K562 (cell line): ENCODE data around the gene DGKZ. TPM values are rescaled to one million over a fixed set of nuclear protein-coding genes. Genes with fewer than 3 reads are reported as not detected.

ENCODE experiments used
- GMEB1 ChIP-seq: fragments of 250-450 bp; sonication (Bioruptor Pico); IDR thresholded peaks from 2 replicates; pipeline ENCODE4 v1.4.0; 2020; ENCODE audit warnings: mild to moderate bottlenecking
- NONO ChIP-seq, 2 experiments: fragments of 200-400 bp in 1 of 2; fragments of 450-650 bp in 1 of 2; formaldehyde crosslinking in 1 of 2; IDR thresholded peaks; 2 replicates each; pipeline ENCODE4 v1.6.1; 2017; ENCODE audit warnings: low read depth in 2 of 2, mild to moderate bottlenecking in 2 of 2, moderate library complexity in 2 of 2, low read length in 1 of 2
- RBFOX2 ChIP-seq: fragments of 200-400 bp; formaldehyde crosslinking; IDR thresholded peaks from 2 replicates; pipeline ENCODE4 v1.6.1; 2017; ENCODE audit warnings: low read depth, mild to moderate bottlenecking, low read length, moderate library complexity
- TCF3 ChIP-seq: sonication (generic); formaldehyde crosslinking; IDR thresholded peaks from 2 replicates; pipeline ENCODE4 v1.4.0; 2020; ENCODE audit warnings: mild to moderate bottlenecking, missing genetic modification reagents
- XRCC5 ChIP-seq: fragments of 200-400 bp; formaldehyde crosslinking; IDR thresholded peaks from 2 replicates; pipeline ENCODE4 v1.6.1; 2017; ENCODE audit warnings: low read depth, mild to moderate bottlenecking, low read length
- ZNF445 ChIP-seq: fragments of 250-450 bp; sonication (Bioruptor Pico); IDR thresholded peaks from 2 replicates; pipeline ENCODE4 v1.4.0; 2020; ENCODE audit warnings: low read depth, mild to moderate bottlenecking, moderate library complexity
- ZNF518B ChIP-seq: fragments of 250-450 bp; sonication (Bioruptor Pico); IDR thresholded peaks from 2 replicates; pipeline ENCODE4 v1.5.0; 2021; ENCODE audit warnings: mild to moderate bottlenecking, moderate library complexity
- polyA plus RNA-seq, 8 experiments: library from polyadenylated mRNA; depleted of rRNA in 4 of 8; stranded (reverse) in 5 of 8; unstranded in 3 of 8; fragments of >200 nt; fragmentation: Nextera tagmentation in 2 of 8; fragmentation: Illumina TruSeq in 1 of 8; extraction: Ambion mirVana in 2 of 8; extraction: Trizol in 1 of 8; gene quantifications; 2 replicates each; pipeline versions ENCODE4 v1.2.1 to v1.2.3, GENCODE V29; 2011 to 2014; ENCODE audit warnings: inconsistent platforms in 1 of 8, missing spikeins in 1 of 8
- total RNA-seq, 7 experiments: library from RNA; depleted of rRNA in 6 of 7; stranded (reverse); fragments of >200 nt in 6 of 7; fragmentation: Illumina TruSeq in 2 of 7; extraction: Trizol in 2 of 7; gene quantifications; 2 replicates each; pipeline versions ENCODE4 v1.2.1 to v1.2.3, GENCODE V29; 2011 to 2021; ENCODE audit warnings: low replicate concordance in 1 of 7
- TF ChIP-seq, protein P1 (sequence below), 2 experiments: fragments of 450-650 bp; formaldehyde crosslinking in 1 of 2; IDR thresholded peaks; 2 replicates each; pipeline versions ENCODE4 v1.4.0 to v1.6.1; 2014 to 2020; ENCODE audit warnings: mild to moderate bottlenecking in 2 of 2, borderline replicate concordance in 1 of 2, low read depth in 1 of 2
- TF ChIP-seq, protein P2 (sequence below): fragments of 450-650 bp; conservative IDR thresholded peaks from 2 replicates; pipeline ENCODE4 v1.6.1; 2016; ENCODE audit warnings: missing genetic modification characterization, low read depth, mild to moderate bottlenecking, missing compliant biosample characterization, moderate library complexity

Gene DGKZ
- total and polyA plus RNA-seq, 9 of the 15 experiments (the other 6 are each of a cell fraction or from before 2014, with no cell fraction given), result 0.51 to 100 (median 44.2) TPM

DNA sequence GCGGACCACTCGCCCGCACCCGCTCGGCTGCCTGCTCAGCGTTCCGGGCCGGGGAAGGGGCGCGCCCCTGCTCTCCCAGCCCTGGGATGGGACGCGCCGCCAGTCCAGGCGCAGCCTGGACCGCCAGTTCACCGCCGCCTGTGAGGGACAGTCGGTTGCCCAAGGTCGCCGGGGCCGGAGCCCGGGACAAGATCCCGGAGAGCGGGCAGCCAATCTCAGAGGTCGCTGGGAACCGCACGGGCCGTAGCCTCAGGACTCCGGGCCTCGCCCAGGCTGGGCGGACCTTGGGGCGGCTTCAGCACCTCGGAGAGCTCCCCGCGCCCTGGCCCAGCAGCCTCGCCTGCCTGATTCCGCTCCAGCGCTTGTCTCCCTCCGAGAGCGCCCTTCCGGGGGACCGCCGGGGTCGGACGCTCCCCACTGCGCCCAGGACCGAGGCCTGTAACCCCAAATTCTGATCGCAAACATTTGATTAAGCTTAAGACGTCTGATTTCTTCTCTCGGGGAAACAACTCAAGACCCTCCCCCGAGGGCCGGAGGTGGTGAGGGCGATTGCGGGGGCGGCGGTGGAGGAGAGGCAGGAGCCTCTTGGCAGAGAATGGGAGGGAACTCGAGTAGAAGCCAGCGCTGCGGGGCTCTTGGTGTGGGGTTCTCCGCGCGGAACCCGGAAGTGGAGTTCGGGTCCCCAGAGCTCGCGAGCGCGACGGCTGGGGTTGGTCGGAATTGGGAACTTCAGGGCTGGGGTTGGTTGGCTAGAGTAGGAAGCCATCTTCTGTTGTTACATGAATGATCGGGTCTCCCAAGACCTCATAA is 45.4 kb downstream of the DGKZ start (continued):
- TF ChIP-seq, protein P1, sequence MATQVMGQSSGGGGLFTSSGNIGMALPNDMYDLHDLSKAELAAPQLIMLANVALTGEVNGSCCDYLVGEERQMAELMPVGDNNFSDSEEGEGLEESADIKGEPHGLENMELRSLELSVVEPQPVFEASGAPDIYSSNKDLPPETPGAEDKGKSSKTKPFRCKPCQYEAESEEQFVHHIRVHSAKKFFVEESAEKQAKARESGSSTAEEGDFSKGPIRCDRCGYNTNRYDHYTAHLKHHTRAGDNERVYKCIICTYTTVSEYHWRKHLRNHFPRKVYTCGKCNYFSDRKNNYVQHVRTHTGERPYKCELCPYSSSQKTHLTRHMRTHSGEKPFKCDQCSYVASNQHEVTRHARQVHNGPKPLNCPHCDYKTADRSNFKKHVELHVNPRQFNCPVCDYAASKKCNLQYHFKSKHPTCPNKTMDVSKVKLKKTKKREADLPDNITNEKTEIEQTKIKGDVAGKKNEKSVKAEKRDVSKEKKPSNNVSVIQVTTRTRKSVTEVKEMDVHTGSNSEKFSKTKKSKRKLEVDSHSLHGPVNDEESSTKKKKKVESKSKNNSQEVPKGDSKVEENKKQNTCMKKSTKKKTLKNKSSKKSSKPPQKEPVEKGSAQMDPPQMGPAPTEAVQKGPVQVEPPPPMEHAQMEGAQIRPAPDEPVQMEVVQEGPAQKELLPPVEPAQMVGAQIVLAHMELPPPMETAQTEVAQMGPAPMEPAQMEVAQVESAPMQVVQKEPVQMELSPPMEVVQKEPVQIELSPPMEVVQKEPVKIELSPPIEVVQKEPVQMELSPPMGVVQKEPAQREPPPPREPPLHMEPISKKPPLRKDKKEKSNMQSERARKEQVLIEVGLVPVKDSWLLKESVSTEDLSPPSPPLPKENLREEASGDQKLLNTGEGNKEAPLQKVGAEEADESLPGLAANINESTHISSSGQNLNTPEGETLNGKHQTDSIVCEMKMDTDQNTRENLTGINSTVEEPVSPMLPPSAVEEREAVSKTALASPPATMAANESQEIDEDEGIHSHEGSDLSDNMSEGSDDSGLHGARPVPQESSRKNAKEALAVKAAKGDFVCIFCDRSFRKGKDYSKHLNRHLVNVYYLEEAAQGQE (IDR thresholded peaks at IDR 0.05; ENCODE audit: borderline replicate concordance), result peak; percentile 100
- TF ChIP-seq, protein P1 (CRISPR knock-in tag; IDR thresholded peaks at IDR 0.05; ENCODE audit: low read depth), result peak; percentile 100
- TF ChIP-seq NONO (IDR thresholded peaks at IDR 0.05; ENCODE audit: low read depth in 2 of 2, low read length in 1 of 2) (no peak), RBFOX2 (no peak; the same call in 1 of the 2 replicates), GMEB1 (0 out of 2 replicates have a peak, but pooled peaks have one; percentile 14), ZNF518B (no peak), XRCC5 (peak; percentile 90; the same call in 1 of the 2 replicates), ZNF445 (CRISPR knock-in tag) (no peak), TCF3 (0 out of 2 replicates have a peak, but pooled peaks have one; percentile 32)
- TF ChIP-seq, protein P2, sequence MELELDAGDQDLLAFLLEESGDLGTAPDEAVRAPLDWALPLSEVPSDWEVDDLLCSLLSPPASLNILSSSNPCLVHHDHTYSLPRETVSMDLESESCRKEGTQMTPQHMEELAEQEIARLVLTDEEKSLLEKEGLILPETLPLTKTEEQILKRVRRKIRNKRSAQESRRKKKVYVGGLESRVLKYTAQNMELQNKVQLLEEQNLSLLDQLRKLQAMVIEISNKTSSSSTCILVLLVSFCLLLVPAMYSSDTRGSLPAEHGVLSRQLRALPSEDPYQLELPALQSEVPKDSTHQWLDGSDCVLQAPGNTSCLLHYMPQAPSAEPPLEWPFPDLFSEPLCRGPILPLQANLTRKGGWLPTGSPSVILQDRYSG (tag), result no peak; the same call in 1 of the 2 replicates
